Stomach (tissue), 9 donors: ENCODE data around the gene DNAJC5G. TPM values are rescaled to one million over a fixed set of nuclear protein-coding genes. Genes with fewer than 3 reads are reported as not detected.

Experiments used
- DNase-seq, 2 donors: peaks; one replicate each; pipeline versions ENCODE4 v3.0.0 to v3.0.0-alpha.2; 2013 to 2019
- H3K27ac ChIP-seq, 5 donors: fragments of 200-600 bp in 4 of 5; sonication (generic) in 4 of 5; one replicate each; pipeline ENCODE4 v1.5.1; 2013 to 2019; ENCODE audit warnings: mild to moderate bottlenecking in 1 of 5, moderate library complexity in 1 of 5
- H3K27me3 ChIP-seq, 3 donors: fragments of 200-600 bp; sonication (generic); one replicate each; pipeline ENCODE4 v1.5.1; 2017 to 2019; ENCODE audit warnings: mixed run types in 1 of 3
- H3K36me3 ChIP-seq, 4 donors: fragments of 200-600 bp; sonication (generic); 1 replicate in 3 of 4; 2 replicates in 1 of 4; pipeline ENCODE4 v1.5.1; 2016 to 2019
- H3K4me1 ChIP-seq, 4 donors: fragments of 200-600 bp; sonication (generic); one replicate each; pipeline ENCODE4 v1.5.1; 2016 to 2019
- H3K4me3 ChIP-seq, 4 donors: fragments of 200-600 bp; sonication (generic) in 3 of 4; one replicate each; pipeline ENCODE4 v1.5.1; 2016 to 2019; ENCODE audit warnings: mild to moderate bottlenecking in 1 of 4
- H3K9me3 ChIP-seq, 4 donors: fragments of 200-600 bp; sonication (generic); one replicate each; pipeline ENCODE4 v1.5.1; 2016 to 2019
- EP300 ChIP-seq: sonication (generic); formaldehyde crosslinking; IDR thresholded peaks from one replicate; pipeline ENCODE4 v1.6.1; 2017; ENCODE audit warnings: antibody characterized with exemption
- POLR2A ChIP-seq, 4 donors: fragments of 450-650 bp; IDR thresholded peaks; one replicate each; pipeline ENCODE4 v1.6.1; 2016; ENCODE audit warnings: antibody characterized with exemption in 4 of 4, control low read depth in 2 of 4, mild to moderate bottlenecking in 1 of 4, moderate library complexity in 1 of 4
- POLR2AphosphoS5 ChIP-seq, 3 donors: sonication (generic); formaldehyde crosslinking; IDR thresholded peaks; one replicate each; pipeline ENCODE4 v1.6.1; 2016; ENCODE audit warnings: antibody characterized with exemption in 3 of 3
- WGBS, 5 donors: extraction: QIAGEN DNeasy Blood & Tissue Kit in 3 of 5; methylation state at CpG; one replicate each; pipeline versions ENCODE4 v1.1.5 to v1.1.7; 2013 to 2018; 5-methylcytosine and 5-hydroxymethylcytosine counted together
- intact Hi-C: fragments of 100-400 bp; cut with DNase I; formaldehyde crosslinking; loops from one replicate; pipeline ENCODE4 v1.15.1; 2023; ENCODE audit warnings: low total_unique reads
- polyA plus RNA-seq, 3 donors: library from polyadenylated mRNA; stranded (reverse); fragments of 200-250 nt; gene quantifications; one replicate each; pipeline ENCODE4 v1.2.3, GENCODE V29; 2013
- total RNA-seq, 5 donors: library from RNA; depleted of rRNA; stranded (reverse); fragments of >200 nt; gene quantifications; one replicate each; pipeline versions ENCODE4 v1.1.0 to v1.2.3, GENCODE V29; 2014 to 2016
- TF ChIP-seq, protein P1 (sequence below), 7 experiments: fragments of 450-650 bp in 4 of 7; fragments of 200-600 bp in 3 of 7; sonication (generic) in 3 of 7; IDR thresholded peaks; one replicate each; pipeline ENCODE4 v1.5.1; 2016 to 2019; ENCODE audit warnings: antibody characterized with exemption in 7 of 7, control low read depth in 2 of 7, mild to moderate bottlenecking in 1 of 7
- donor health status: healthy with polysubstance abuse.
- donor health status: Bipolar disorder and iron deficiency.
- donor health status: healthy.

DNAJC5G gene
- total and polyA plus RNA-seq, 8 donors = not detected

GRCh38 chr2:27238976-27239375, 36.3 kb upstream of the DNAJC5G start:
- Histone ChIP-seq H3K4me3 (no peak overlapping the region), H3K27ac (no peak overlapping the region), H3K9me3 (no peaks in the 10 kb centered on the region), H3K27me3 (no peaks in the 10 kb centered on the region), H3K4me1 (no peaks in the 10 kb centered on the region), H3K36me3 (peaks cover 95 to 100% (median 100%) of the 10 kb centered on the region in 4 donors)
- DNase-seq = no peak
- TF ChIP-seq POLR2AphosphoS5 (IDR thresholded peaks at IDR 0.05) (no peak), EP300 (no peak), POLR2A (IDR thresholded peaks at IDR 0.05) (no peak)
- WGBS, 5 donors = 92 to 98% (median 96%) methylated on average over 8 of the region's 8 CpGs
- intact Hi-C loops = no loop called here

GRCh38 chr2:27240406-27240805, 34.8 kb upstream of the DNAJC5G start:
- intact Hi-C loops = no loop called here
- H3K4me3 ChIP-seq = no peak overlapping the region
- TF ChIP-seq POLR2A (IDR thresholded peaks at IDR 0.05) (no peak), POLR2AphosphoS5 (IDR thresholded peaks at IDR 0.05) (no peak), EP300 (no peak)
- TF ChIP-seq, protein P1, sequence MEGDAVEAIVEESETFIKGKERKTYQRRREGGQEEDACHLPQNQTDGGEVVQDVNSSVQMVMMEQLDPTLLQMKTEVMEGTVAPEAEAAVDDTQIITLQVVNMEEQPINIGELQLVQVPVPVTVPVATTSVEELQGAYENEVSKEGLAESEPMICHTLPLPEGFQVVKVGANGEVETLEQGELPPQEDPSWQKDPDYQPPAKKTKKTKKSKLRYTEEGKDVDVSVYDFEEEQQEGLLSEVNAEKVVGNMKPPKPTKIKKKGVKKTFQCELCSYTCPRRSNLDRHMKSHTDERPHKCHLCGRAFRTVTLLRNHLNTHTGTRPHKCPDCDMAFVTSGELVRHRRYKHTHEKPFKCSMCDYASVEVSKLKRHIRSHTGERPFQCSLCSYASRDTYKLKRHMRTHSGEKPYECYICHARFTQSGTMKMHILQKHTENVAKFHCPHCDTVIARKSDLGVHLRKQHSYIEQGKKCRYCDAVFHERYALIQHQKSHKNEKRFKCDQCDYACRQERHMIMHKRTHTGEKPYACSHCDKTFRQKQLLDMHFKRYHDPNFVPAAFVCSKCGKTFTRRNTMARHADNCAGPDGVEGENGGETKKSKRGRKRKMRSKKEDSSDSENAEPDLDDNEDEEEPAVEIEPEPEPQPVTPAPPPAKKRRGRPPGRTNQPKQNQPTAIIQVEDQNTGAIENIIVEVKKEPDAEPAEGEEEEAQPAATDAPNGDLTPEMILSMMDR (IDR thresholded peaks at IDR 0.05) = no peak
- H3K27me3 ChIP-seq = no peaks in the 10 kb centered on the region
- peaks cover 85 to 98% (median 93%) of the 10 kb centered on the region in 4 donors for H3K36me3 ChIP-seq
- 89 to 93% (median 91%) methylated on average over 9 of the region's 9 CpGs for WGBS, 5 donors
- no peaks in the 10 kb centered on the region for H3K4me1 ChIP-seq
- no peak overlapping the region for H3K27ac ChIP-seq
- no peak for DNase-seq
- H3K9me3 ChIP-seq = no peaks in the 10 kb centered on the region

DNA sequence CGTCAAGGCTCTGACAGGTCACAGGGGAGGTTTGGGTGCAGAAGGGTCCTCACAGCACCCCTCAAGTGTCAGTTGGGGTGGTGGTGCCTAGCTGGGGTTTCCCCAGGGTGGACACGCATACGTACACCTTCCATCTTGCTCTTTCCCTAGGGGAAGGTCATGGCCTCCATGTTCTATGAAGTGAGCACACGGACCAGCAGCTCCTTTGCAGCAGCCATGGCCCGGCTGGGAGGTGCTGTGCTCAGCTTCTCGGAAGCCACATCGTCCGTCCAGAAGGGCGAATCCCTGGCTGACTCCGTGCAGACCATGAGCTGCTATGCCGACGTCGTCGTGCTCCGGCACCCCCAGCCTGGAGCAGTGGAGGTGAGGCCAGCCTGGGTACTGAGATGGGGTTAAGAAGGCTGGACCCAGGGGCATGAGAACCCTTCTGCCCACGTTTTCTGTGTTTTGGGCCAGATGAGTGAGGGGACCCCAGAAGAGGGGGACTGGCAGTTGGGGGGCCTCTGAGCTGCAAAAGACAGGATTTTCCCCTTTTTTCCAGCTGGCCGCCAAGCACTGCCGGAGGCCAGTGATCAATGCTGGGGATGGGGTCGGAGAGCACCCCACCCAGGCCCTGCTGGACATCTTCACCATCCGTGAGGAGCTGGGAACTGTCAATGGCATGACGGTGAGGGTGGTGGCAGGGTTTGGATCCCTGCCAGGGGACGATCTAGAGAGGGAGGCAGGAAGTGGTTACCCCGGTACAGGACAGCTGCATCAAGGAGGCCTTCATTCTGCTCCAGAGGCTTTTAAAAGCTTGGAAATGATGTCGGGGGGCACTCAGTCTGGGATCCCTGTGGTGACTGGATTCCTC, 33.2 kb upstream of the DNAJC5G start:
- Histone ChIP-seq H3K27ac (no peak overlapping the region), H3K27me3 (no peaks in the 10 kb centered on the region), H3K9me3 (no peaks in the 10 kb centered on the region), H3K4me3 (no peak overlapping the region), H3K4me1 (no peaks in the 10 kb centered on the region), H3K36me3 (peaks cover 71 to 82% (median 77%) of the 10 kb centered on the region in 4 donors)
- DNase-seq = no peak
- no peak for TF ChIP-seq POLR2AphosphoS5 (IDR thresholded peaks at IDR 0.05)
- TF ChIP-seq EP300 = no peak
- TF ChIP-seq, protein P1 (IDR thresholded peaks at IDR 0.05) = no peak
- no peak for TF ChIP-seq POLR2A (IDR thresholded peaks at IDR 0.05)
- intact Hi-C loops = no loop called here
- WGBS, 5 donors = 81 to 88% (median 87%) methylated on average over 22 to 24 of the region's 24 CpGs

GRCh38 chr2:27242614-27242951, 32.6 kb upstream of the DNAJC5G start:
- no peak overlapping the region for H3K4me3 ChIP-seq
- no peaks in the 10 kb centered on the region for H3K9me3 ChIP-seq
- H3K36me3 ChIP-seq = peaks cover 65 to 76% (median 71%) of the 10 kb centered on the region in 4 donors
- intact Hi-C loops = no loop called here
- WGBS, 5 donors = 95 to 100% (median 97%) methylated on average over 6 to 16 of the region's 16 CpGs
- no peaks in the 10 kb centered on the region for H3K4me1 ChIP-seq
- no peak for TF ChIP-seq EP300
- TF ChIP-seq, protein P1 (IDR thresholded peaks at IDR 0.05) = no peak
- no peak for TF ChIP-seq POLR2AphosphoS5 (IDR thresholded peaks at IDR 0.05)
- no peak for TF ChIP-seq POLR2A (IDR thresholded peaks at IDR 0.05)
- no peaks in the 10 kb centered on the region for H3K27me3 ChIP-seq
- no peak for DNase-seq
- no peak overlapping the region for H3K27ac ChIP-seq
